ENCODE data around the gene TTBK2. TPM values are rescaled to one million over a fixed set of nuclear protein-coding genes. Genes with fewer than 3 reads are reported as not detected.

TTBK2 gene
- total RNA-seq, 2 donors from 2014 or later: 17.9 to 24.8 TPM

- no peaks in the 10 kb centered on the region for H3K36me3 ChIP-seq (ENCODE audit: control insufficient read depth, insufficient read depth, low read length)
- H3K4me1 Mint-ChIP-seq: no peaks in the 10 kb centered on the region
- H3K4me3 ChIP-seq (ENCODE audit: low read length): no peak overlapping the region
- H3K27me3 Mint-ChIP-seq (ENCODE audit: insufficient read depth): no peaks in the 10 kb centered on the region
- no peak overlapping the region for H3K4me3 Mint-ChIP-seq
- no peak overlapping the region for H3K9ac ChIP-seq (ENCODE audit: extremely low read depth, low read length, poor library complexity, severe bottlenecking)
- DNase-seq: no peak
- H3K4me1 ChIP-seq (ENCODE audit: control insufficient read depth, insufficient read depth, low read length): no peaks in the 10 kb centered on the region
- no peaks in the 10 kb centered on the region for H3K9me3 Mint-ChIP-seq
- no peak overlapping the region for H3K27ac Mint-ChIP-seq
- no peaks in the 10 kb centered on the region for H3K36me3 Mint-ChIP-seq (ENCODE audit: low read depth)
- H3K27ac ChIP-seq (ENCODE audit: low read depth, low read length): no peak overlapping the region
- H3K9me3 ChIP-seq (ENCODE audit: control insufficient read depth, low read length): no peaks in the 10 kb centered on the region
- TF ChIP-seq, protein P1, sequence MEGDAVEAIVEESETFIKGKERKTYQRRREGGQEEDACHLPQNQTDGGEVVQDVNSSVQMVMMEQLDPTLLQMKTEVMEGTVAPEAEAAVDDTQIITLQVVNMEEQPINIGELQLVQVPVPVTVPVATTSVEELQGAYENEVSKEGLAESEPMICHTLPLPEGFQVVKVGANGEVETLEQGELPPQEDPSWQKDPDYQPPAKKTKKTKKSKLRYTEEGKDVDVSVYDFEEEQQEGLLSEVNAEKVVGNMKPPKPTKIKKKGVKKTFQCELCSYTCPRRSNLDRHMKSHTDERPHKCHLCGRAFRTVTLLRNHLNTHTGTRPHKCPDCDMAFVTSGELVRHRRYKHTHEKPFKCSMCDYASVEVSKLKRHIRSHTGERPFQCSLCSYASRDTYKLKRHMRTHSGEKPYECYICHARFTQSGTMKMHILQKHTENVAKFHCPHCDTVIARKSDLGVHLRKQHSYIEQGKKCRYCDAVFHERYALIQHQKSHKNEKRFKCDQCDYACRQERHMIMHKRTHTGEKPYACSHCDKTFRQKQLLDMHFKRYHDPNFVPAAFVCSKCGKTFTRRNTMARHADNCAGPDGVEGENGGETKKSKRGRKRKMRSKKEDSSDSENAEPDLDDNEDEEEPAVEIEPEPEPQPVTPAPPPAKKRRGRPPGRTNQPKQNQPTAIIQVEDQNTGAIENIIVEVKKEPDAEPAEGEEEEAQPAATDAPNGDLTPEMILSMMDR (conservative IDR thresholded peaks at IDR 0.05): no peak
- 92 to 98% methylated on average over 10 of the region's 10 CpGs for WGBS, 2 experiments (ENCODE audit: insufficient coverage in 1 of 2, insufficient read length in 1 of 2)
- H3K27me3 ChIP-seq (ENCODE audit: control insufficient read depth, insufficient read depth, low read length, poor library complexity, severe bottlenecking): no peaks in the 10 kb centered on the region
Measured at GRCh38 chr15:42694398-42694797, 226.2 kb downstream of the TTBK2 start.

- Histone ChIP-seq H3K36me3 (ENCODE audit: control insufficient read depth, insufficient read depth, low read length) (no peaks in the 10 kb centered on the region), H3K9me3 (ENCODE audit: control insufficient read depth, low read length) (no peaks in the 10 kb centered on the region), H3K4me3 (ENCODE audit: low read length) (no peak overlapping the region), H3K27me3 (ENCODE audit: control insufficient read depth, insufficient read depth, low read length, poor library complexity, severe bottlenecking) (no peaks in the 10 kb centered on the region), H3K4me1 (ENCODE audit: control insufficient read depth, insufficient read depth, low read length) (no peaks in the 10 kb centered on the region), H3K27ac (ENCODE audit: low read depth, low read length) (no peak overlapping the region), H3K9ac (ENCODE audit: extremely low read depth, low read length, poor library complexity, severe bottlenecking) (no peak overlapping the region)
- WGBS, 2 experiments (ENCODE audit: insufficient coverage in 1 of 2, insufficient read length in 1 of 2): 92 to 100% methylated on average over 5 to 6 of the region's 6 CpGs
- TF ChIP-seq, protein P1 (conservative IDR thresholded peaks at IDR 0.05): no peak
- H3K27me3 Mint-ChIP-seq (ENCODE audit: insufficient read depth): no peaks in the 10 kb centered on the region
- H3K4me1 Mint-ChIP-seq: no peaks in the 10 kb centered on the region
- H3K4me3 Mint-ChIP-seq: no peak overlapping the region
- no peaks in the 10 kb centered on the region for H3K36me3 Mint-ChIP-seq (ENCODE audit: low read depth)
- H3K27ac Mint-ChIP-seq: no peak overlapping the region
- no peaks in the 10 kb centered on the region for H3K9me3 Mint-ChIP-seq
- no peak for DNase-seq
Measured at GRCh38 chr15:42693942-42694341, 226.6 kb downstream of the TTBK2 start.

GRCh38 chr15:42693496-42693895, 227.1 kb downstream of the TTBK2 start:
- no peaks in the 10 kb centered on the region for H3K4me1 Mint-ChIP-seq
- no peaks in the 10 kb centered on the region for H3K4me1 ChIP-seq (ENCODE audit: control insufficient read depth, insufficient read depth, low read length)
- no peaks in the 10 kb centered on the region for H3K27me3 Mint-ChIP-seq (ENCODE audit: insufficient read depth)
- no peaks in the 10 kb centered on the region for H3K9me3 Mint-ChIP-seq
- no peaks in the 10 kb centered on the region for H3K27me3 ChIP-seq (ENCODE audit: control insufficient read depth, insufficient read depth, low read length, poor library complexity, severe bottlenecking)
- H3K4me3 Mint-ChIP-seq: no peak overlapping the region
- no peak overlapping the region for H3K9ac ChIP-seq (ENCODE audit: extremely low read depth, low read length, poor library complexity, severe bottlenecking)
- no peaks in the 10 kb centered on the region for H3K9me3 ChIP-seq (ENCODE audit: control insufficient read depth, low read length)
- H3K27ac ChIP-seq (ENCODE audit: low read depth, low read length): no peak overlapping the region
- H3K27ac Mint-ChIP-seq: no peak overlapping the region
- H3K36me3 Mint-ChIP-seq (ENCODE audit: low read depth): no peaks in the 10 kb centered on the region
- DNase-seq: no peak
- TF ChIP-seq, protein P1 (conservative IDR thresholded peaks at IDR 0.05): no peak
- H3K36me3 ChIP-seq (ENCODE audit: control insufficient read depth, insufficient read depth, low read length): no peaks in the 10 kb centered on the region
- 93 to 95% methylated on average over 5 to 6 of the region's 6 CpGs for WGBS, 2 experiments (ENCODE audit: insufficient coverage in 1 of 2, insufficient read length in 1 of 2)
- H3K4me3 ChIP-seq (ENCODE audit: low read length): no peak overlapping the region
